ENCODE results near the gene PCDHA10.
"Not testable (repeated sequence)": the region's sequence is repeated elsewhere in the genome, so short reads cannot be mapped to it uniquely, and the experiment has no call there.

PCDHA10 gene

DNA sequence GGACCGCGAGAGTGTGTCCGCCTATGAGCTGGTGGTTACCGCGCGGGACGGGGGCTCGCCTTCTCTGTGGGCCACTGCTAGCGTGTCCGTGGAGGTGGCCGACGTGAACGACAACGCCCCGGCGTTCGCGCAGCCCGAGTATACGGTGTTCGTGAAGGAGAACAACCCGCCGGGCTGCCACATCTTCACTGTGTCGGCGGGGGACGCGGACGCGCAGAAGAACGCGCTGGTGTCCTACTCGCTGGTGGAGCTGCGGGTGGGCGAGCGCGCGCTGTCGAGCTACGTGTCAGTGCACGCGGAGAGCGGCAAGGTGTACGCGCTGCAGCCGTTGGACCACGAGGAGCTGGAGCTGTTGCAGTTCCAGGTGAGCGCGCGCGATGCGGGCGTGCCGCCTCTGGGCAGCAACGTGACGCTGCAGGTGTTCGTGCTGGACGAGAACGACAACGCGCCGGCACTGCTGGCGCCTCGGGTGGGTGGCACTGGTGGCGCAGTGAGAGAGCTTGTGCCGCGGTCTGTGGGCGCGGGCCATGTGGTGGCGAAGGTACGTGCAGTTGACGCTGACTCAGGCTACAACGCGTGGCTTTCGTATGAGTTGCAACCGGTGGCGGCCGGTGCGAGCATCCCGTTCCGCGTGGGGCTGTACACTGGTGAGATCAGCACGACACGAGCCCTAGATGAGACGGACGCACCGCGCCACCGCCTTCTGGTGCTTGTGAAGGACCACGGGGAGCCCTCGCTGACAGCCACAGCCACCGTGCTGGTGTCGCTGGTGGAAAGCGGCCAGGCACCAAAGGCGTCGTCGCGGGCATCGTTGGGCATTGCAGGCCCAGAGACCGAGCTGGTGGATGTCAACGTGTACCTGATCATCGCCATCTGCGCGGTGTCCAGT is 19.8 kb upstream of the PCDHA10 start:
- no peak for DNase-seq (ENCODE audit: low read depth in 1 of 2, low spot score in 1 of 2)
- Histone ChIP-seq H3K4me3 (replicated peaks; ENCODE audit: insufficient read depth, low read length) (no peak overlapping the region), H3K27me3 (ENCODE audit: insufficient read depth, poor library complexity, severe bottlenecking) (no peaks in the 10 kb centered on the region), H3K27ac (replicated peaks) (no peak overlapping the region)
- TF ChIP-seq, protein P1, sequence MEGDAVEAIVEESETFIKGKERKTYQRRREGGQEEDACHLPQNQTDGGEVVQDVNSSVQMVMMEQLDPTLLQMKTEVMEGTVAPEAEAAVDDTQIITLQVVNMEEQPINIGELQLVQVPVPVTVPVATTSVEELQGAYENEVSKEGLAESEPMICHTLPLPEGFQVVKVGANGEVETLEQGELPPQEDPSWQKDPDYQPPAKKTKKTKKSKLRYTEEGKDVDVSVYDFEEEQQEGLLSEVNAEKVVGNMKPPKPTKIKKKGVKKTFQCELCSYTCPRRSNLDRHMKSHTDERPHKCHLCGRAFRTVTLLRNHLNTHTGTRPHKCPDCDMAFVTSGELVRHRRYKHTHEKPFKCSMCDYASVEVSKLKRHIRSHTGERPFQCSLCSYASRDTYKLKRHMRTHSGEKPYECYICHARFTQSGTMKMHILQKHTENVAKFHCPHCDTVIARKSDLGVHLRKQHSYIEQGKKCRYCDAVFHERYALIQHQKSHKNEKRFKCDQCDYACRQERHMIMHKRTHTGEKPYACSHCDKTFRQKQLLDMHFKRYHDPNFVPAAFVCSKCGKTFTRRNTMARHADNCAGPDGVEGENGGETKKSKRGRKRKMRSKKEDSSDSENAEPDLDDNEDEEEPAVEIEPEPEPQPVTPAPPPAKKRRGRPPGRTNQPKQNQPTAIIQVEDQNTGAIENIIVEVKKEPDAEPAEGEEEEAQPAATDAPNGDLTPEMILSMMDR (IDR thresholded peaks at IDR 0.05; ENCODE audit: insufficient read depth, low read length) = no peak
- TF ChIP-seq SPI1 (IDR thresholded peaks at IDR 0.05; ENCODE audit: borderline replicate concordance, low read depth) (no peak), GABPA (IDR thresholded peaks at IDR 0.05; ENCODE audit: low read depth) (no peak), POLR2AphosphoS5 (IDR thresholded peaks at IDR 0.05; ENCODE audit: low read depth) (no peak)
- TF ChIP-seq, protein P2, sequence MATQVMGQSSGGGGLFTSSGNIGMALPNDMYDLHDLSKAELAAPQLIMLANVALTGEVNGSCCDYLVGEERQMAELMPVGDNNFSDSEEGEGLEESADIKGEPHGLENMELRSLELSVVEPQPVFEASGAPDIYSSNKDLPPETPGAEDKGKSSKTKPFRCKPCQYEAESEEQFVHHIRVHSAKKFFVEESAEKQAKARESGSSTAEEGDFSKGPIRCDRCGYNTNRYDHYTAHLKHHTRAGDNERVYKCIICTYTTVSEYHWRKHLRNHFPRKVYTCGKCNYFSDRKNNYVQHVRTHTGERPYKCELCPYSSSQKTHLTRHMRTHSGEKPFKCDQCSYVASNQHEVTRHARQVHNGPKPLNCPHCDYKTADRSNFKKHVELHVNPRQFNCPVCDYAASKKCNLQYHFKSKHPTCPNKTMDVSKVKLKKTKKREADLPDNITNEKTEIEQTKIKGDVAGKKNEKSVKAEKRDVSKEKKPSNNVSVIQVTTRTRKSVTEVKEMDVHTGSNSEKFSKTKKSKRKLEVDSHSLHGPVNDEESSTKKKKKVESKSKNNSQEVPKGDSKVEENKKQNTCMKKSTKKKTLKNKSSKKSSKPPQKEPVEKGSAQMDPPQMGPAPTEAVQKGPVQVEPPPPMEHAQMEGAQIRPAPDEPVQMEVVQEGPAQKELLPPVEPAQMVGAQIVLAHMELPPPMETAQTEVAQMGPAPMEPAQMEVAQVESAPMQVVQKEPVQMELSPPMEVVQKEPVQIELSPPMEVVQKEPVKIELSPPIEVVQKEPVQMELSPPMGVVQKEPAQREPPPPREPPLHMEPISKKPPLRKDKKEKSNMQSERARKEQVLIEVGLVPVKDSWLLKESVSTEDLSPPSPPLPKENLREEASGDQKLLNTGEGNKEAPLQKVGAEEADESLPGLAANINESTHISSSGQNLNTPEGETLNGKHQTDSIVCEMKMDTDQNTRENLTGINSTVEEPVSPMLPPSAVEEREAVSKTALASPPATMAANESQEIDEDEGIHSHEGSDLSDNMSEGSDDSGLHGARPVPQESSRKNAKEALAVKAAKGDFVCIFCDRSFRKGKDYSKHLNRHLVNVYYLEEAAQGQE (IDR thresholded peaks at IDR 0.05; ENCODE audit: insufficient replicate concordance, low read depth) = no peak

DNA sequence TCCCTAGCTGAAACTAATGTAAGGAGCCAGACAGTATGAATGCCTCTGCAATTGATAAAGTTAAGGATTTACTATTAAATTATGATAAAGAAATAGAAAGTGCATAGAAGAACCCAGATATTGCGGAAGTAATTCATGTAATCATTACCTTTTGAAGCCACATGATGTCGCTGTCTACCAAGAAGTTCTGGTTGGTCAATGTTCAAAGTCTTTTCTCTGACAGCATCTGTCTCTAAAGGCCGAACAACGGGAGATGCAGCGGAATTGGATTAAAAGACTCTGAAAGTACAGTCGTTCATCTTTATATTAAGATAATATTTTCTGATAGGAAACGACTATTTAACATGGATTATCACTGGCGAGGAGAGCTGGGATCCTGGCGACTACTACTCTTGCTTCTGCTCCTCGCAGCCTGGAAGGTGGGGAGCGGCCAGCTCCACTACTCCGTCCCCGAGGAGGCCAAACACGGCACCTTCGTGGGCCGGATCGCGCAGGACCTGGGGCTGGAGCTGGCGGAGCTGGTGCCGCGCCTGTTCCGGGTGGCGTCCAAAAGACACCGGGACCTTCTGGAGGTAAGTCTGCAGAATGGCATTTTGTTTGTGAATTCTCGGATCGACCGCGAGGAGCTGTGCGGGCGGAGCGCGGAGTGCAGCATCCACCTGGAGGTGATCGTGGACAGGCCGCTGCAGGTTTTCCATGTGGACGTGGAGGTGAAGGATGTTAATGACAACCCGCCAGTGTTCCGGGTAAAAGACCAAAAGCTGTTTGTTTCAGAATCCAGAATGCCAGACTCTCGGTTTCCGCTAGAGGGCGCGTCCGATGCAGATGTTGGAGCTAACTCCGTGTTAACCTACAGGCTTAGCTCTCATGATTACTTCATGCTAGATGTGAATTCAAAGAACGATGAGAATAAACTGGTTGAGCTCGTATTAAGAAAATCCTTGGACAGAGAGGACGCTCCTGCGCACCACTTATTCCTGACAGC is 14.4 kb upstream of the PCDHA10 start, which contains the start of gene PCDHA8:
Gene PCDHA8 (plus strand): TSS at position 210 of the 985 bp plus-strand sequence. CDS start 135 bp downstream, at position 345.
- Histone ChIP-seq H3K27me3 (ENCODE audit: insufficient read depth, poor library complexity, severe bottlenecking) (no peaks in the 10 kb centered on the region), H3K27ac (replicated peaks) (no peak within 1 kb of the TSS), H3K4me3 (replicated peaks; ENCODE audit: insufficient read depth, low read length) (no peak within 1 kb of the TSS)
- no peak for DNase-seq (ENCODE audit: low read depth in 1 of 2, low spot score in 1 of 2)
- no peak for TF ChIP-seq SPI1 (IDR thresholded peaks at IDR 0.05; ENCODE audit: borderline replicate concordance, low read depth)
- TF ChIP-seq GABPA (IDR thresholded peaks at IDR 0.05; ENCODE audit: low read depth) = no peak
- TF ChIP-seq, protein P2 (IDR thresholded peaks at IDR 0.05; ENCODE audit: insufficient replicate concordance, low read depth) = no peak

DNA sequence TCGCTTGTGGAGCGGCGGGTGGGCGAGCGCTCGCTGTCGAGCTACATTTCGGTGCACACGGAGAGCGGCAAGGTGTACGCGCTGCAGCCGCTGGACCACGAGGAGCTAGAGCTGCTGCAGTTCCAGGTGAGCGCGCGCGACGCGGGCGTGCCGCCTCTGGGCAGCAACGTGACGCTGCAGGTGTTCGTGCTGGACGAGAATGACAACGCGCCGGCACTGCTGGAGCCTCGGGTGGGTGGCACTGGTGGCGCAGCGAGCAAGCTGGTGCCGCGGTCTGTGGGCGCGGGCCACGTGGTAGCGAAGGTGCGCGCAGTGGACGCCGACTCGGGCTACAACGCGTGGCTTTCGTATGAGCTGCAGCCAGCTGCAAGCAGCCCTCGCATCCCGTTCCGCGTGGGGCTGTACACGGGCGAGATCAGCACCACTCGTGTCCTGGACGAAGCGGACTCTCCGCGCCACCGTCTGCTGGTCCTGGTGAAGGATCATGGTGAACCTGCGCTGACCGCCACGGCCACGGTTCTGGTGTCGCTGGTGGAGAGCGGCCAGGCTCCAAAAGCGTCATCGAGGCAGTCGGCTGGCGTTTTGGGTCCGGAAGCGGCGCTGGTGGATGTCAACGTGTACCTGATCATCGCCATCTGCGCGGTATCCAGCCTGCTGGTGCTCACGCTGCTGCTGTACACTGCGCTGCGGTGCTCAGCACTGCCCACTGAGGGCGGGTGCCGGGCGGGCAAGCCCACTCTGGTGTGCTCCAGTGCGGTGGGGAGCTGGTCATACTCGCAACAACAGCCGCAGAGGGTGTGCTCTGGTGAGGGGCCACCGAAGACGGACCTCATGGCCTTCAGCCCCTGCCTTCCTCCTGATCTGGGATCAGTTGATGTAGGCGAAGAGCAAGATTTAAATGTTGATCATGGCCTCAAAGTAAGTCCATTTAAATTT is 12.6 kb upstream of the PCDHA10 start:
- TF ChIP-seq POLR2AphosphoS5 (IDR thresholded peaks at IDR 0.05; ENCODE audit: low read depth) (no peak), GABPA (IDR thresholded peaks at IDR 0.05; ENCODE audit: low read depth) (no peak), SPI1 (IDR thresholded peaks at IDR 0.05; ENCODE audit: borderline replicate concordance, low read depth) (no peak)
- TF ChIP-seq, protein P1 (IDR thresholded peaks at IDR 0.05; ENCODE audit: insufficient read depth, low read length) = no peak
- Histone ChIP-seq H3K4me3 (replicated peaks; ENCODE audit: insufficient read depth, low read length) (no peak overlapping the region), H3K27me3 (ENCODE audit: insufficient read depth, poor library complexity, severe bottlenecking) (no peaks in the 10 kb centered on the region), H3K27ac (replicated peaks) (no peak overlapping the region)
- no peak for DNase-seq (ENCODE audit: low read depth in 1 of 2, low spot score in 1 of 2)

DNA sequence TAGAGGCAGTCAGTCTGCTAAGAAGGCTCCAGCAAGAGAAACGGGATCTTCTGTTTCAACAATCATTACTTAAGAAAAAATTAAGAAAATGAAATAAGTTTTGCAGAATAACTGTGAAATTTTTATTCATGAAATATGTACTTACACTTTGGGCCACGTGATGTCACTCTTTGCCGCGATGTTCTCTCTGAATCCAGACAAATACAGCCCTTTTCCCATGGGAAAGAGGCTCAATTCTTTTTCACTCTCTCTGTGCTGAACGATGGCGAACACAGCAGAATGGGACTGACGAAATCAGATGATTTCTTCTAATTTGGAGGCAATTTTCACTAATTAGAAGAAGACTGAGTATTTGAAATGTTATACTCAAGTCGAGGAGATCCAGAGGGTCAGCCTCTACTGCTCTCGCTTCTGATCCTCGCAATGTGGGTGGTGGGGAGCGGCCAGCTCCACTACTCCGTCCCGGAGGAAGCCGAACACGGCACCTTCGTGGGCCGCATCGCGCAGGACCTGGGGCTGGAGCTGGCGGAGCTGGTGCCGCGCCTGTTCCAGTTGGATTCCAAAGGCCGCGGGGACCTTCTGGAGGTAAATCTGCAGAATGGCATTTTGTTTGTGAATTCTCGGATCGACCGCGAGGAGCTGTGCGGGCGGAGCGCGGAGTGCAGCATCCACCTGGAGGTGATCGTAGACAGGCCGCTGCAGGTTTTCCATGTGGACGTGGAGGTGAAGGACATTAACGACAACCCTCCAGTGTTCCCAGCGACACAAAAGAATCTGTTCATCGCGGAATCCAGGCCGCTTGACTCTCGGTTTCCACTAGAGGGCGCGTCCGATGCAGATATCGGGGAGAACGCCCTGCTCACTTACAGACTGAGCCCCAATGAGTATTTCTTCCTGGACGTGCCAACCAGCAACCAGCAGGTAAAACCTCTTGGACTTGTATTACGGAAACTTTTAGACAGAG is 7.3 kb upstream of the PCDHA10 start, which contains the start of gene PCDHA9:
Gene PCDHA9 (plus strand): TSS at position 244 of the 964 bp plus-strand sequence. CDS start 114 bp downstream, at position 358.
- not testable (repeated sequence) for DNase-seq (ENCODE audit: low read depth in 1 of 2, low spot score in 1 of 2); H3K4me3 ChIP-seq (replicated peaks; ENCODE audit: insufficient read depth, low read length); H3K27ac ChIP-seq (replicated peaks); H3K27me3 ChIP-seq (ENCODE audit: insufficient read depth, poor library complexity, severe bottlenecking)

DNA sequence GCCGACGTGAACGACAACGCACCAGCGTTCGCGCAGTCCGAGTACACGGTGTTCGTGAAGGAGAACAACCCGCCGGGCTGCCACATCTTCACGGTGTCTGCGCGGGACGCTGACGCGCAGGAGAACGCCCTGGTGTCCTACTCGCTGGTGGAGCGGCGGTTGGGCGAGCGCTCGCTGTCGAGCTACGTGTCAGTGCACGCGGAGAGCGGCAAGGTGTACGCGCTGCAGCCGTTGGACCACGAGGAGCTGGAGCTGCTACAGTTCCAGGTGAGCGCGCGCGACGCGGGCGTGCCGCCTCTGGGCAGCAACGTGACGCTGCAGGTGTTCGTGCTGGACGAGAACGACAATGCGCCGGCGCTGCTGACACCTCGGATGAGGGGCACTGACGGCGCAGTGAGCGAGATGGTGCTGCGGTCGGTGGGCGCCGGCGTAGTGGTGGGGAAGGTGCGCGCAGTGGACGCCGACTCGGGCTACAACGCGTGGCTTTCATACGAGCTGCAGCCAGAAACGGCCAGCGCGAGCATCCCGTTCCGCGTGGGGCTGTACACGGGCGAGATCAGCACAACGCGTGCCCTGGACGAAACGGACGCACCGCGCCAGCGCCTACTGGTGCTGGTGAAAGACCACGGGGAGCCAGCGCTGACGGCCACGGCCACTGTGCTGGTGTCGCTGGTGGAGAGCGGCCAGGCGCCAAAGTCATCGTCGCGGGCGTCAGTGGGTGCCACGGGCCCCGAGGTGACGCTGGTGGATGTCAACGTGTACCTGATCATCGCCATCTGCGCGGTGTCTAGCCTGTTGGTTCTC is 5.7 kb upstream of the PCDHA10 start:
- not testable (repeated sequence) for DNase-seq (ENCODE audit: low read depth in 1 of 2, low spot score in 1 of 2); H3K4me3 ChIP-seq (replicated peaks; ENCODE audit: insufficient read depth, low read length); H3K27ac ChIP-seq (replicated peaks); H3K27me3 ChIP-seq (ENCODE audit: insufficient read depth, poor library complexity, severe bottlenecking)

Measured in HL-60 (cell line).